GM13976 (cell line): ENCODE results near the gene TNKS1BP1.
"Not testable (repeated sequence)": the region's sequence is repeated elsewhere in the genome, so short reads cannot be mapped to it uniquely, and the experiment has no call there.

ENCODE experiments used
- DNase-seq: peaks from one replicate; pipeline ENCODE4 v3.0.0; 2012; ENCODE audit warnings: low spot score
- in situ Hi-C: fragments of 300-500 bp; cut with MboI; formaldehyde crosslinking; loops from one replicate; pipeline ENCODE4 v1.12.0; 2022; ENCODE audit warnings: low sequenced_read_pairs, mixed read lengths, inconsistent platforms; ENCODE audit not compliant: unreplicated experiment
- TF ChIP-seq, protein P1 (sequence below): IDR thresholded peaks from 2 replicates; pipeline ENCODE4 v1.5.1; 2012; ENCODE audit warnings: borderline replicate concordance, mild to moderate bottlenecking; ENCODE audit not compliant: insufficient read depth; ENCODE audit errors: extremely low read depth, missing control alignments, control extremely low read depth

The TNKS1BP1 gene

DNA sequence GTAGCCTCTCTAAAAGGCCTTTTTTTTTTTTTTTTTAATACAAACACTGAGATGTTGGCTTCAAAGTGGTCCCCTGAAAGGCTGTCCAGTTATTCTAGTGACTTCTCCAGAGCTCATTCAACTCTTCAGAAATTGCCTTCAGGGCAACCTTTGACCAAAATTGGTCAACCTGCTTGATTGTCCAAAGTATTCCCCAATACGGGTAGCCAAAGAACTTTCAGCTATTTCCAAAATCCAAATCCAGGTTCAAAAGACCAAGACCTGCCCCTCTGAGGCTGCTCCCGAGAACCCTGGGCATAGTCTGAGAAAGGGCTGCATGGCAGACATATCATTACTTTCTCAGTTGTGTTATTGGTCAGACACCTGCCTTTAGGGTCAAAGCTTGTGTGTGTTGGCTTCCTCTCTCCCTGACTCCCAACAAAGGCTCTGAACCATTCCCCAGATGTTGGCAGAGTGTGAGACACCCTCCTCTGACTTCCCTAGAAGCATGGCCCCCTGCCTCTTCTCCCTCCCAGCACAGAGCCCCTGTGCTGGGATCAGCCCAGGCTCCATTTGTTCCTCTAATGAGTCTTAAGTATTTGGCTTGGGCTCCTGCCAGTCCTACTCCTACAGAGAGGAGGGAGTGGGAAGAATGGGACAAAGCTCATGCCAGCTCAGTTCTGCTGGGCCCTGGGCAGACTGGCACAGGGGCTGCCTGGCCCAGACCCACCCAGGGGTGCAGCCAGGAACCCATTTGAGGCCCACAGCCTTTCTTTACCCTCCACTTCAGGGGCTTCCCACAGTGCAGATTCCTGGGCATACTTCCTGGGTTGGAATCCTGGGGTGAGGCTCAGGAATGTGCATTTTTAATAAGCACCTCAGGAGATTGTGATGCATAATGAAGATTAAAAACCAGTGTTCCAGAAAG lies 30.3 kb downstream of the TNKS1BP1 start:
- TF ChIP-seq, protein P1, sequence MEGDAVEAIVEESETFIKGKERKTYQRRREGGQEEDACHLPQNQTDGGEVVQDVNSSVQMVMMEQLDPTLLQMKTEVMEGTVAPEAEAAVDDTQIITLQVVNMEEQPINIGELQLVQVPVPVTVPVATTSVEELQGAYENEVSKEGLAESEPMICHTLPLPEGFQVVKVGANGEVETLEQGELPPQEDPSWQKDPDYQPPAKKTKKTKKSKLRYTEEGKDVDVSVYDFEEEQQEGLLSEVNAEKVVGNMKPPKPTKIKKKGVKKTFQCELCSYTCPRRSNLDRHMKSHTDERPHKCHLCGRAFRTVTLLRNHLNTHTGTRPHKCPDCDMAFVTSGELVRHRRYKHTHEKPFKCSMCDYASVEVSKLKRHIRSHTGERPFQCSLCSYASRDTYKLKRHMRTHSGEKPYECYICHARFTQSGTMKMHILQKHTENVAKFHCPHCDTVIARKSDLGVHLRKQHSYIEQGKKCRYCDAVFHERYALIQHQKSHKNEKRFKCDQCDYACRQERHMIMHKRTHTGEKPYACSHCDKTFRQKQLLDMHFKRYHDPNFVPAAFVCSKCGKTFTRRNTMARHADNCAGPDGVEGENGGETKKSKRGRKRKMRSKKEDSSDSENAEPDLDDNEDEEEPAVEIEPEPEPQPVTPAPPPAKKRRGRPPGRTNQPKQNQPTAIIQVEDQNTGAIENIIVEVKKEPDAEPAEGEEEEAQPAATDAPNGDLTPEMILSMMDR = no peak
- no peak for DNase-seq
- in situ Hi-C loops = no loop called here

DNA sequence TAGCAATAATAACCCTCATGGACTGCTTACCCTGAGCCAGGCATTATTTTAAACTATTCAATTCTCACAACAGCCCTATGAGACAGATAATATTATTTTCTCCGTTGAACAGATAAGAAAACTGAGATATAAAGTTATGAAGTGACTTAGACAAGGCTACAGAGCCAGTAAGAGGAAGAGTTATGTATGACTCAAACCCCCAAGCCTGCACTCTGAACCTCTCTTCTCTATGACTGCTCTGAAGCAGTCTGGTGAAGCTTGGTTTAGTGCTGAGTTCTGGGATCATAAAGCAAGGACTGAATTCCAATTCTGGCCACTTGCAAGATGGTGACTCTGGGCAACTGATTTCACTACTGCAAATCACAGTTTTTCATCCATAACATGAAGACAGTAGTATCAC lies 34.5 kb downstream of the TNKS1BP1 start:
- no peak for DNase-seq
- in situ Hi-C loops = no loop called here
- TF ChIP-seq, protein P1 = no peak

GRCh38 chr11:57288771-57289579 lies 35.8 kb downstream of the TNKS1BP1 start:
- in situ Hi-C loops = no loop called here
- TF ChIP-seq, protein P1 = no peak
- DNase-seq = no peak

- in situ Hi-C loops = no loop called here
- TF ChIP-seq, protein P1 = no peak
- DNase-seq = no peak
Observed at GRCh38 chr11:57287884-57288283, 36.9 kb downstream of the TNKS1BP1 start.

DNA sequence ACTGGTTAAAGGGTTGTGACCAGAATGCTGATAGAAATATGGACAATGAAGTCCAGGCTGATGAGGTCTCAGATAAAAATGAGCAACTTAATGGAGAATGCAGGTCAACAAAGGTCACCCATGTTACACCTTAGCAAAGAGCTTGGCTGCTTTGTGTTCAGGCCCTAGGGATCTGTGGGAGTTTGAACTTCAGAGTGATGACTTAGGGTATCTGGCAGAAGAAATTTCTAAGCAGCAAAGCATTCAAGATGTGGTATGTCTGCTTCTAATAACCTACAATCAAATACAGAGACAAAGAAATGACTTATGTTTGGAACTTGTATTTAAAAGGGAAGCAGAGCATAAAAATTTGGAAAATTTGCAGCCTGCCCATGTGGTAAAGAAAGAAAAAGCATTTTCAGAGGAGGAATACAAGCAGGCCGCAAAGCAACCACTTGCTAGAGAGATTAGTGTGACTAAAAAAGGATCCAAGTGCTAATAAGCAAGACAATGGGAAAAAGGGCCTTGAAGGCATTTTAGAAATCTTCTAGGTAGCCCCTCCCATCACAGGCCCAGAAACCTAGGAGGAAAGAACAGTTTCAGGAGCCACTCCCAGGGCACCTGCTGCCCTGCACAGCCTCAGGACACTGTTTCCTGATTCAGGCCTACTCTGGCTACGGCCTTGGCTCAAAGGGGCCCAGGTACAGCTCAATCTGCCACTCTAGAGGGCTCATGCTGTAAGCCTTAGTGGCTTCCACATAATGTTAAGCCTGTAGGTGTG lies 41.3 kb downstream of the TNKS1BP1 start:
- TF ChIP-seq, protein P1 = no peak
- DNase-seq = no peak
- in situ Hi-C loops = no loop called here

DNA sequence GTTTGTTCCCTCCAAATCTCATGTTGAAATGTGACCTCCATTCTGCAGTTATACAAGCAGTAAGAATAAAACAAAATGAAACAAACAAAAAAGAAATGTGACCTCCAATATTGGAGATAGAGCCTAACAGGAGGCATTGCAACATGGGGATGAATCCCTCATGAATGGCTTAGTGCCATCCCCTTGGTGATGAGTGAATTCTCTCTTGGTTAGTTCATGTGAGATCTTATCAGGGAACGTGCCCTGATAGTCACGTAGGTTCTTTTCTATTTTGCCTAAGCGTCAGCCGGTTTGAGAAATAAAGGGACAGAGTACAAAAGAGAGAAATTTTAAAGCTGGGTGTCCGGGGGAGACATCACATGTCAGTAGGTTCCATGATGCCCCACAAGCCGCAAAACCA lies 43.2 kb downstream of the TNKS1BP1 start:
- in situ Hi-C loops, DNase-seq: not testable (repeated sequence)
